Activated naive CD4-positive, alpha-beta T cell treated with Interleukin-2 at 50 U/mL for 16 hours (primary cell): ENCODE data around the gene NUAK1.

Experiments
- DNase-seq: peaks from one replicate; pipeline ENCODE4 v3.0.0-alpha.2; 2020

Gene NUAK1

GRCh38 chr12:106128585-106129328, 10.0 kb downstream of the NUAK1 start:
- no peak for DNase-seq

GRCh38 chr12:106127338-106128126, 11.2 kb downstream of the NUAK1 start:
- no peak for DNase-seq

- DNase-seq: no peak
These were observed 12.1 kb downstream of the NUAK1 start for GRCh38 chr12:106126441-106127337.

- no peak for DNase-seq
These were observed 13.2 kb downstream of the NUAK1 start for GRCh38 chr12:106125351-106126095.

- DNase-seq: no peak
These were observed 15.1 kb downstream of the NUAK1 start for GRCh38 chr12:106123551-106124081.

GRCh38 chr12:106123110-106123509, 15.6 kb downstream of the NUAK1 start:
- DNase-seq: no peak

GRCh38 chr12:106122004-106122403, 16.8 kb downstream of the NUAK1 start:
- DNase-seq: no peak

- DNase-seq: no peak
These were observed 18.1 kb downstream of the NUAK1 start for GRCh38 chr12:106120519-106121105.

- no peak for DNase-seq
These were observed 19.5 kb downstream of the NUAK1 start for GRCh38 chr12:106119301-106119700.

- DNase-seq: no peak
These were observed 20.2 kb downstream of the NUAK1 start for GRCh38 chr12:106118381-106119130.

- no peak for DNase-seq
These were observed 23.3 kb downstream of the NUAK1 start for GRCh38 chr12:106115440-106115839.

- no peak for DNase-seq
These were observed 24.2 kb downstream of the NUAK1 start for GRCh38 chr12:106114447-106115068.

- DNase-seq: no peak
These were observed 24.8 kb downstream of the NUAK1 start for GRCh38 chr12:106113824-106114446.

- no peak for DNase-seq
These were observed 25.3 kb downstream of the NUAK1 start for GRCh38 chr12:106113446-106113823.

- DNase-seq: no peak
These were observed 25.7 kb downstream of the NUAK1 start for GRCh38 chr12:106113042-106113441.

GRCh38 chr12:106112145-106112821, 26.5 kb downstream of the NUAK1 start:
- no peak for DNase-seq

- no peak for DNase-seq
These were observed 28.0 kb downstream of the NUAK1 start for GRCh38 chr12:106110626-106111300.

GRCh38 chr12:106109168-106109910, 29.4 kb downstream of the NUAK1 start:
- no peak for DNase-seq
